B cell (primary cell): ENCODE results near the gene WNK4. TPM values are rescaled to one million over a fixed set of nuclear protein-coding genes. Genes with fewer than 3 reads are reported as not detected.

Source experiments
- ATAC-seq: fragments of 200-7000 bp; cut with Tn5 transposase; one replicate; pipeline ENCODE4 v1.10.0; 2021; ENCODE audit warnings: low read depth, mild to moderate bottlenecking, moderate number of reproducible peaks, moderate library complexity
- CTCF ChIA-PET: fragments of 350-600 bp; sonication (Branson Sonifier 250); formaldehyde crosslinking; loops from one replicate; lab custom pipeline; 2021; ENCODE audit warnings: antibody characterized with exemption, inconsistent platforms; lab: Charles Lee
- POLR2A ChIA-PET: fragments of 350-600 bp; sonication (Branson Sonifier 250); formaldehyde crosslinking; loops from one replicate; lab custom pipeline; 2021; ENCODE audit warnings: antibody characterized with exemption; lab: Charles Lee
- DNase-seq: peaks from one replicate; pipeline ENCODE4 v3.0.0; 2013
- H2AFZ ChIP-seq: 2 replicates; pipeline ENCODE4 v1.6.1; 2012; ENCODE audit warnings: mild to moderate bottlenecking, low read depth, low read length; ENCODE audit not compliant: insufficient read depth, poor library complexity, severe bottlenecking
- H3K27ac ChIP-seq, 2 donors: 1 replicate in 1 of 2; 2 replicates in 1 of 2; pipeline ENCODE4 v1.5.1; 2012 to 2013; ENCODE audit warnings: low read length in 2 of 2, mild to moderate bottlenecking in 2 of 2, moderate library complexity in 1 of 2
- H3K27me3 ChIP-seq, 4 experiments: fragments of 200-600 bp in 1 of 4; sonication (generic) in 1 of 4; replicated peaks in 1 of 4; 1 replicate in 2 of 4; 2 replicates in 2 of 4; pipeline versions ENCODE4 v1.6.1 to v1.7.0; 2013 to 2016; ENCODE audit warnings: low read length in 3 of 4, mild to moderate bottlenecking in 2 of 4, mixed read lengths in 1 of 4, moderate library complexity in 1 of 4; ENCODE audit not compliant: insufficient read depth in 4 of 4, control insufficient read depth in 3 of 4; ENCODE audit errors: control extremely low read depth in 1 of 4
- H3K36me3 ChIP-seq, 2 experiments: replicated peaks in 1 of 2; 1 replicate in 1 of 2; 2 replicates in 1 of 2; pipeline versions ENCODE4 v1.6.1 to v1.7.1; 2013; ENCODE audit warnings: low read length in 1 of 2; ENCODE audit not compliant: insufficient read depth in 2 of 2, control insufficient read depth in 1 of 2; ENCODE audit errors: control extremely low read depth in 1 of 2, extremely low read depth in 1 of 2
- H3K4me1 ChIP-seq, 2 donors: fragments of 200-600 bp in 1 of 2; sonication (generic) in 1 of 2; 1 replicate in 1 of 2; 2 replicates in 1 of 2; pipeline versions ENCODE4 v1.5.1 to v1.6.1; 2013 to 2017; ENCODE audit warnings: low read length in 2 of 2; ENCODE audit not compliant: control insufficient read depth in 2 of 2, insufficient read depth in 2 of 2
- H3K4me2 ChIP-seq: replicated peaks from 2 replicates; pipeline ENCODE3; 2012; ENCODE audit warnings: mild to moderate bottlenecking, low read depth, low read length; ENCODE audit not compliant: poor library complexity, severe bottlenecking
- H3K4me3 ChIP-seq, 5 experiments: fragments of 200-600 bp in 1 of 5; sonication (generic) in 1 of 5; 1 replicate in 3 of 5; 2 replicates in 2 of 5; pipeline versions ENCODE4 v1.5.1 to v1.7.0; 2011 to 2016; ENCODE audit warnings: low read length in 4 of 5, mild to moderate bottlenecking in 4 of 5, low read depth in 2 of 5, control low read depth in 1 of 5, moderate library complexity in 1 of 5; ENCODE audit not compliant: insufficient read depth in 1 of 5; ENCODE audit errors: control extremely low read depth in 1 of 5, extremely low read depth in 1 of 5
- H3K79me2 ChIP-seq: fragments of 200-600 bp; sonication (generic); one replicate; pipeline ENCODE4 v1.6.0; 2016; ENCODE audit warnings: low read length; ENCODE audit not compliant: control insufficient read depth, insufficient read depth
- H3K9ac ChIP-seq: fragments of 200-600 bp; sonication (generic); 2 replicates; pipeline ENCODE4 v1.6.1; 2017; ENCODE audit warnings: mild to moderate bottlenecking, low read length, moderate library complexity
- H3K9me3 ChIP-seq, 3 donors: one replicate each; pipeline versions ENCODE4 v1.6.1 to v1.7.1; 2013; ENCODE audit warnings: low read length in 2 of 3; ENCODE audit not compliant: control insufficient read depth in 2 of 3, insufficient read depth in 1 of 3; ENCODE audit errors: control extremely low read depth in 1 of 3
- H4K20me1 ChIP-seq: 2 replicates; pipeline ENCODE4 v1.6.0; 2012; ENCODE audit warnings: mild to moderate bottlenecking, low read length; ENCODE audit not compliant: insufficient read depth, control insufficient read depth, poor library complexity, severe bottlenecking
- H3K27ac Mint-ChIP-seq: one replicate; pipeline ENCODE4 v1.8.0; 2021; ENCODE audit warnings: mixed read lengths
- H3K27me3 Mint-ChIP-seq: one replicate; pipeline ENCODE4 v1.8.0; 2021; ENCODE audit warnings: mixed read lengths
- H3K4me1 Mint-ChIP-seq: one replicate; pipeline ENCODE4 v1.8.0; 2021; ENCODE audit warnings: mixed read lengths
- H3K4me3 Mint-ChIP-seq: one replicate; pipeline ENCODE4 v1.8.0; 2021; ENCODE audit warnings: mixed read lengths
- H3K9me3 Mint-ChIP-seq: one replicate; pipeline ENCODE4 v1.8.0; 2022; ENCODE audit warnings: mixed read lengths; ENCODE audit not compliant: insufficient read depth
- CTCF ChIP-seq: fragments of 200-600 bp; IDR thresholded peaks from one replicate; pipeline ENCODE4 v1.8.0; 2022; ENCODE audit warnings: antibody characterized with exemption, mild to moderate bottlenecking
- EZH2 ChIP-seq: IDR thresholded peaks from 2 replicates; pipeline ENCODE4 v1.6.1; 2012; ENCODE audit warnings: borderline replicate concordance, low read depth, mild to moderate bottlenecking, moderate library complexity, low read length; ENCODE audit not compliant: insufficient read depth, poor library complexity, severe bottlenecking
- WGBS: methylation state at CpG from one replicate; pipeline ENCODE4 v1.1.5; 2013; ENCODE audit warnings: missing lambda C conversion rate; ENCODE audit not compliant: insufficient coverage; 5-methylcytosine and 5-hydroxymethylcytosine counted together
- intact Hi-C: fragments of 100-400 bp; cut with micrococcal nuclease; formaldehyde crosslinking; loops from one replicate; pipeline ENCODE4 v1.10.0; 2022
- polyA plus RNA-seq: library from polyadenylated mRNA; depleted of rRNA; stranded (reverse); fragments of >200 nt; gene quantifications from 2 replicates; pipeline ENCODE4 v1.2.3, GENCODE V29; 2012
- total RNA-seq, 2 donors: library from RNA; stranded (reverse); fragments of 120-200 nt in 1 of 2; gene quantifications; 1 replicate in 1 of 2; 2 replicates in 1 of 2; pipeline versions ENCODE4 v1.2.3 to v1.2.4, GENCODE V29; 2013 to 2022

The WNK4 gene
- total and polyA plus RNA-seq, 2 donors (not counting 1 experiment from before 2014, with no cell fraction given), result 0.03 to 0.44 TPM

DNA sequence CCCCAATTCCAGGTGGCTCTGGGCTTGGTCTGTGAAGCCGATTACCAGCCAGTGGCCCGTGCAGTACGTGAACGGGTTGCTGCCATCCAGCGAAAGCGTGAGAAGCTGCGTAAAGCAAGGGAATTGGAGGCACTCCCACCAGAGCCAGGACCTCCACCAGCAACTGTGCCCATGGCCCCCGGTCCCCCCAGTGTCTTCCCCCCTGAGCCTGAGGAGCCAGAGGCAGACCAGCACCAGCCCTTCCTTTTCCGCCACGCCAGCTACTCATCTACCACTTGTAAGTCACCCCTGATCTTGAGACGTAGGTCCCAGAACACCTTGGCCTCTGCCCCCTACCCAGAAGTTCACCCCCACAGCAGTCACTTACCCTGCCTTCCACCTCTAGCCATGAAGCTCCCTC, 6.9 kb downstream of the WNK4 start:
- H3K36me3 ChIP-seq, result no peaks in the 10 kb centered on the region
- Mint-ChIP-seq H3K9me3 (no peaks in the 10 kb centered on the region), H3K4me1 (peaks cover 24% of the 10 kb centered on the region), H3K4me3 (no peak overlapping the region), H3K27me3 (peaks cover 62% of the 10 kb centered on the region), H3K27ac (no peak overlapping the region)
- H3K4me2 ChIP-seq, result no peak overlapping the region
- peaks cover 14 to 22% of the 10 kb centered on the region in 2 donors for H3K4me1 ChIP-seq
- peaks cover 0 to 16% (median 0%) of the 10 kb centered on the region in 3 donors for H3K9me3 ChIP-seq
- no peaks in the 10 kb centered on the region for H3K79me2 ChIP-seq
- no peaks in the 10 kb centered on the region for H4K20me1 ChIP-seq
- intact Hi-C loops, result no loop called here
- no peak for ATAC-seq
- whole genome bisulfite sequencing, result 97% methylated on average over 11 of the region's 11 CpGs
- ChIA-PET POLR2A (interaction anchor here (1.1 to 1.4 kb wide), 2 partner anchors 14 to 29 kb away, joined by 3 read pairs; partner anchors contain the start of gene VPS25), CTCF (no interaction called here)
- H3K27me3 ChIP-seq, result peaks cover 0 to 60% (median 29%) of the 10 kb centered on the region in 4 experiments
- TF ChIP-seq CTCF, result no peak
- no peak overlapping the region for H3K4me3 ChIP-seq
- H3K9ac ChIP-seq, result no peak overlapping the region
- no peak overlapping the region for H2AFZ ChIP-seq
- DNase-seq, result no peak
- H3K27ac ChIP-seq, result no peak overlapping the region

DNA sequence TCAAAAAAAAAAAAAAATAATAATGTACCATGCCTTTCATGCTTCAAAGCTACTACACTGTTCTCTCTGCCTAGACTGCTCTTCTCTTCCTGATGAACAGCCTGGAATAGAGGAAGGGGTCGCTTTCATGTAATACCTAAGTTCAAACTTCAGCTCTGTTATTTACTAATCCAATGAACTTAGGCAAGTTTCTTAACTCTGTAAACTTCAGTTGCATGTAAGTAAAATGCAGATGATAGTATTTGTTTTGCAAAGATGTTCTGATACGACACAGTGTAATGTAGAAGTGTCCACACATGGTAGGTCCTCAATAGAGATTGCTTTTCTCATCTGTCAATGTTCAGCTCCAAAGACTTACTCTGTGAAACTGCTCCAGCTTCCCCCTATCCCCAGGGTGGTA, 11.5 kb downstream of the WNK4 start:
- Histone ChIP-seq H3K36me3 (peaks cover 0 to 2% of the 10 kb centered on the region in 2 experiments), H3K9ac (no peak overlapping the region), H3K4me2 (no peak overlapping the region), H4K20me1 (no peaks in the 10 kb centered on the region), H3K27me3 (peaks cover 0 to 14% (median under 1%) of the 10 kb centered on the region in 4 experiments), H3K4me3 (no peak overlapping the region), H3K27ac (no peak overlapping the region), H2AFZ (no peak overlapping the region), H3K9me3 (no peaks in the 10 kb centered on the region), H3K4me1 (peaks cover 0 to 2% of the 10 kb centered on the region in 2 donors), H3K79me2 (peaks cover 7% of the 10 kb centered on the region)
- no peak for ATAC-seq
- POLR2A ChIA-PET, result no interaction called here
- DNase-seq, result no peak
- Mint-ChIP-seq H3K27ac (no peak overlapping the region), H3K9me3 (no peaks in the 10 kb centered on the region), H3K4me3 (no peak overlapping the region), H3K27me3 (peaks cover 22% of the 10 kb centered on the region), H3K4me1 (peaks cover 9% of the 10 kb centered on the region)
- intact Hi-C loops, result no loop called here
- 80% methylated on average over 1 of the region's 2 CpGs for WGBS
- CTCF ChIA-PET, result interaction anchor here (0.6 to 1.0 kb wide), 2 partner anchors 32 to 79 kb away, joined by 3 to 5 read pairs; partner anchors contain the start of gene BECN1
- TF ChIP-seq EZH2 (no peak), CTCF (no peak)
